Kidney glomerular epithelial cell (primary cell): ENCODE data around the gene AFAP1L2.
A peak's percentile ranks its signal among the peaks of the same experiment; 100 is the strongest.

ENCODE experiments used
- DNase-seq: peaks from one replicate; lab custom pipeline; 2025; lab: John Stamatoyannopoulos, UW

Gene AFAP1L2

GRCh38 chr10:114408968-114409444 lies 4.7 kb upstream of the AFAP1L2 start:
- DNase-seq: no peak

GRCh38 chr10:114408112-114408967 lies 4.0 kb upstream of the AFAP1L2 start:
- no peak for DNase-seq

GRCh38 chr10:114406455-114406854 lies 2.2 kb upstream of the AFAP1L2 start:
- DNase-seq: no peak

- DNase-seq: no peak
Observed at GRCh38 chr10:114405011-114405350, 679 bp upstream of the AFAP1L2 start.

- DNase-seq: no peak
Observed at GRCh38 chr10:114403541-114404161, 651 bp downstream of the AFAP1L2 start.

GRCh38 chr10:114402871-114403540 lies 1.3 kb downstream of the AFAP1L2 start:
- DNase-seq: peak; percentile 65

- DNase-seq: no peak
Observed at GRCh38 chr10:114402233-114402632, 2.1 kb downstream of the AFAP1L2 start.

GRCh38 chr10:114401195-114401791 lies 3.0 kb downstream of the AFAP1L2 start:
- peak; percentile 57 for DNase-seq

- no peak for DNase-seq
Observed at GRCh38 chr10:114400091-114400490, 4.2 kb downstream of the AFAP1L2 start.

- DNase-seq: no peak
Observed at GRCh38 chr10:114399576-114399975, 4.7 kb downstream of the AFAP1L2 start.

- no peak for DNase-seq
Observed at GRCh38 chr10:114398587-114399331, 5.5 kb downstream of the AFAP1L2 start.

GRCh38 chr10:114397651-114398145 lies 6.6 kb downstream of the AFAP1L2 start:
- peak; percentile 29 for DNase-seq

- DNase-seq: no peak
Observed at GRCh38 chr10:114396464-114396863, 7.8 kb downstream of the AFAP1L2 start.

- DNase-seq: no peak
Observed at GRCh38 chr10:114395366-114396022, 8.8 kb downstream of the AFAP1L2 start.

GRCh38 chr10:114394531-114394930 lies 9.8 kb downstream of the AFAP1L2 start:
- DNase-seq: no peak

- DNase-seq: no peak
Observed at GRCh38 chr10:114393886-114394285, 10.4 kb downstream of the AFAP1L2 start.

GRCh38 chr10:114393482-114393881 lies 10.8 kb downstream of the AFAP1L2 start:
- DNase-seq: peak; percentile 50

- no peak for DNase-seq
Observed at GRCh38 chr10:114392112-114392835, 12.0 kb downstream of the AFAP1L2 start.

- no peak for DNase-seq
Observed at GRCh38 chr10:114391599-114391998, 12.7 kb downstream of the AFAP1L2 start.

GRCh38 chr10:114389426-114389825 lies 14.9 kb downstream of the AFAP1L2 start:
- peak; percentile 89 for DNase-seq
